AG10803 (cell line): ENCODE data around the gene FGFR2.

ENCODE experiments used
- DNase-seq: peaks from one replicate; pipeline ENCODE4 v3.0.0; 2010; ENCODE audit warnings: low read depth
- H3K4me3 ChIP-seq: 2 replicates; pipeline ENCODE4 v1.5.1; 2011; ENCODE audit warnings: mild to moderate bottlenecking, low read length, control low read depth
- TF ChIP-seq, protein P1 (sequence below): conservative IDR thresholded peaks from 2 replicates; pipeline ENCODE4 v1.5.1; 2011; ENCODE audit warnings: mild to moderate bottlenecking, low read length, control low read depth, inconsistent platforms

Gene FGFR2

DNA sequence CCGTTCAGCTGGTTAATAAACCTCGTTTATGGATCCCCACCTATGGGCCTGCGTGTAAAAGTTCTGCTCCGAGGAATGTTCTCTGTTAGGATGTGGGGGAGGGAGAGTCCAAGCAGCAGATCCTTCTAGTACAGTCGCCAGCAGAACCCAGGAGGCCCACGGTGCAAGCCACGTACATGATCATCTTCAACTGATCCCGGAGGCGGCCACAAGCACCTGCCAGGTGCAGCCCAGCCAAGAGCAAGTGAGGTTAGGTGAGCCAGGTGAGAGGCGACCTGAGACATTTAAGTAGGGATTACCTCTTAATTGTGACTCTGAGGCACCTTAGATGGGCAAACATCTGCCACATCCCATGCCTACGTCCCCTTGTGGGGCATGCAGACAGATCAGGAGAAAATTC lies 18.0 kb upstream of the FGFR2 start:
- DNase-seq, result no peak
- TF ChIP-seq, protein P1, sequence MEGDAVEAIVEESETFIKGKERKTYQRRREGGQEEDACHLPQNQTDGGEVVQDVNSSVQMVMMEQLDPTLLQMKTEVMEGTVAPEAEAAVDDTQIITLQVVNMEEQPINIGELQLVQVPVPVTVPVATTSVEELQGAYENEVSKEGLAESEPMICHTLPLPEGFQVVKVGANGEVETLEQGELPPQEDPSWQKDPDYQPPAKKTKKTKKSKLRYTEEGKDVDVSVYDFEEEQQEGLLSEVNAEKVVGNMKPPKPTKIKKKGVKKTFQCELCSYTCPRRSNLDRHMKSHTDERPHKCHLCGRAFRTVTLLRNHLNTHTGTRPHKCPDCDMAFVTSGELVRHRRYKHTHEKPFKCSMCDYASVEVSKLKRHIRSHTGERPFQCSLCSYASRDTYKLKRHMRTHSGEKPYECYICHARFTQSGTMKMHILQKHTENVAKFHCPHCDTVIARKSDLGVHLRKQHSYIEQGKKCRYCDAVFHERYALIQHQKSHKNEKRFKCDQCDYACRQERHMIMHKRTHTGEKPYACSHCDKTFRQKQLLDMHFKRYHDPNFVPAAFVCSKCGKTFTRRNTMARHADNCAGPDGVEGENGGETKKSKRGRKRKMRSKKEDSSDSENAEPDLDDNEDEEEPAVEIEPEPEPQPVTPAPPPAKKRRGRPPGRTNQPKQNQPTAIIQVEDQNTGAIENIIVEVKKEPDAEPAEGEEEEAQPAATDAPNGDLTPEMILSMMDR, result no peak
- H3K4me3 ChIP-seq, result no peak overlapping the region

- no peak for DNase-seq
- H3K4me3 ChIP-seq, result no peak overlapping the region
- TF ChIP-seq, protein P1, result no peak
Measured at GRCh38 chr10:121615836-121616235, 17.6 kb upstream of the FGFR2 start.

GRCh38 chr10:121615435-121615793 lies 17.2 kb upstream of the FGFR2 start:
- no peak for DNase-seq
- TF ChIP-seq, protein P1, result no peak
- no peak overlapping the region for H3K4me3 ChIP-seq

DNA sequence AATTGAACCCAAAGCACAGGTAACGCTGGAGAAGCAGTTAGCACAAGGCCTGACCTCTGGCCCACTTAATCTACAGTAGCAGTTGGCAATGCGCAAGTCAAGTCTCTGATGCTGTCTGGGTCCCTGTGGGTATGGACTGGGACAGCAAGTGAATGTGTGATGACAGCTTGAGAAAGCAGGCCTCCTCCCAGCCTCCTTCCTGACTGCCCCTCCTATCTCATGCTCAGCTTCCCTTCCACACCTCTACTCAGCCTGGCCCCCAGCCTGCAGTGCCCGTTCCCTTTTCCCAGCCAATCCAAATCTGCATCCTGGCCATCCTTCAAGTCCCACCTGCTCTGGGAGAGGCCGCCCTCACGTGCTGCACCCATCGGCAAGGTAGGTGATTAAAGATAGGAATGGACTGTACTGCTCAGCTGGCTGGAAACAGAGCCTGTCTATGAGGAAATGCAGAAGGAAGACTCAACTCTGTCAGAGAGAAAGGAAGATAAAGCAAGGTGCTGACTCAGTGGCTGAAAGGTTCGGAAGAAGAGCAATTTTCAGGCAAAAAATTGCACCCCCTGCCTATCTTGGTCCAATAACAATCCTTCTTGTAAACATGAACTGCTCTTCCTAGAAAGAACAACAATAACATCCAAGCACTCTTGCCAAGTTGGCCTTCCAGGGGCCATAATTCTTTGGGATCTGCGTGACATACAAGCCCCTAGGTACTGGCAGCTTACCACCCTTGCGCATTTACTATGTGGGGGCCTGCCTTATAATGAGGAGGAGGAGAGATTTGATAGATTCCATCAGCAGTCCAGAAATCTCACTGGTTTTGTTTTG lies 16.6 kb upstream of the FGFR2 start:
- DNase-seq, result no peak
- TF ChIP-seq, protein P1, result no peak
- no peak overlapping the region for H3K4me3 ChIP-seq

DNA sequence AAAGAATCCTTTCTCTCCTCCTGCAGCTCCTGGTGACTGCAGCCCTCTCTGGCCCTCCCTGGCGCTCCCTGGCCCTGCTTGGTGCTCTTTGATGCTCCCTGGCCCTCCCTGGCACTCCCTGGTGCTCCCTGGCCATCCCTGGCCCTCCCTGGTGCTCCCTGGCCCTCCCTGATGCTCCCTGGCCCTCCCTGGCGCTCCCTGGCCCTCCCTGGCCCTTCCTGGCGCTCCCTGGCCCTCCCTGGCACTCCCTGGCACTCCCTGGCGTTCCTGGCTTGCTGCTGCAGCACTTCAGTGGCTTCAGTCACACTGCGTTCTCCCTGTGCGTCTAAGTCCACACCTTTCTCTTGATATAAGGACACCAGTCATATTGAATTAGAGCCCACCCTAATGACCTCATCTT lies 15.2 kb upstream of the FGFR2 start:
- H3K4me3 ChIP-seq, result no peak overlapping the region
- TF ChIP-seq, protein P1, result no peak
- no peak for DNase-seq

GRCh38 chr10:121611393-121612159 lies 13.3 kb upstream of the FGFR2 start:
- TF ChIP-seq, protein P1, result no peak

More at GRCh38 chr10:121611393-121612159, 13.3 kb upstream of the FGFR2 start:
- H3K4me3 ChIP-seq, result no peak overlapping the region
- no peak for DNase-seq
